Activated T-cell treated with anti-CD3 and anti-CD28 coated beads for 48 hours (primary cell): ENCODE data around the gene MPRIP.

Experiments
- DNase-seq: peaks from one replicate; pipeline ENCODE4 v3.0.0-alpha.2; 2020; ENCODE audit warnings: low read depth

The MPRIP gene

DNA sequence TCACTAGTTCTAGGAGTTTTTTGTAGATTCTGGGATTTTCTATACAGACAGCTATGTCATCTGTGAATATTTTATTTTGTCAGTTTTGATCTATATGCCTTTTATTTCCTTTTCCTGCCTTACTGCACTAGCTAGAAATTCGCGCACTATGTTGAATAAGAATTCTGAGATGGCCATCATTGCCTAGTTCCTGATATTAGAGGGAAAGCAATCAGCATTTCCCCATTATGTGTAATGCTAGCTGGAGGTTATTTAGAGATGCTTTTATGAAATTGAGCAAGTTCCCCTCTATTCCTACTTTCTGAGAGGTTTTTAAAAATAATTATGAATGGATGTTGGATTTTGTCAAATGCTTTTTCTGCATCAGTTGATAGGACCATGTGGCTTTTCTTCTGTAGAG is 23.8 kb downstream of the MPRIP start:
- no peak for DNase-seq

DNA sequence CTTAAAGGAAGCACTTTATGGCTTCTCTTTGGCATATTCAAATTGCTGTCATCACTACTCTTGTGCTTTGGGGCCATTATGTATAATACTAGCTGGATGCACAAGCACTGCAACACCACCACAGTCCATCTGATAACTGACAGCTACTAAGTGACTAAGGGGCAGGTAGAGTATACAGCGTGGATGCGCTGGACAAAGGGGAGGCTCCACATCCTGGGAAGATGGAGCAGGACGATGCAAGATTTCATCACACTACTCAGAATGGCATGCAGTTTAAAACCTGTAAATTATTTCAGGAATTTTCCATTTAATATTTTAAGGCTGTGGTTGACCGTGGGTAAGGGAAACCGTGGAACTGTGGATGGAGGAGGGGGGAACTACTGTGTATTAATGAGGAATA is 25.0 kb downstream of the MPRIP start:
- no peak for DNase-seq

DNA sequence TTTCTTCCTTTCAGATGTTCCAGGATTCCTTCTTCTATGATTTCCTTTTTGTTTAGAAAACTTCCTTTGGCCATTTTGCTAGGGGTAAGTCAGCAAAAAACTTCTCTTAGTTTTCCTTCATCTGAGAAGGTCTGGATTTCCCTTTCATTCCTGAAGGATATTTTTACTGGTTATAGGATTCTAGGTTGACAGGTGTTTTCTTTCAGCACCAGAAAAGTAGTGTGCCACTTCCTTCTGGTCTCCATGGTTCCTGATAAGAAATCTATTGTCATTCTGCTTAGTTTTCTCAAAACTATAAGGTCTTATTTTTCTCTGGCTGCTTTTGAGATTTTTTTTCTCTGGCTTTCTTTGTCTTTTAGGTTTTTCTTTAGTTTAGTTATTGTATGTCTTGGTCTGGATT is 27.6 kb downstream of the MPRIP start:
- no peak for DNase-seq

DNA sequence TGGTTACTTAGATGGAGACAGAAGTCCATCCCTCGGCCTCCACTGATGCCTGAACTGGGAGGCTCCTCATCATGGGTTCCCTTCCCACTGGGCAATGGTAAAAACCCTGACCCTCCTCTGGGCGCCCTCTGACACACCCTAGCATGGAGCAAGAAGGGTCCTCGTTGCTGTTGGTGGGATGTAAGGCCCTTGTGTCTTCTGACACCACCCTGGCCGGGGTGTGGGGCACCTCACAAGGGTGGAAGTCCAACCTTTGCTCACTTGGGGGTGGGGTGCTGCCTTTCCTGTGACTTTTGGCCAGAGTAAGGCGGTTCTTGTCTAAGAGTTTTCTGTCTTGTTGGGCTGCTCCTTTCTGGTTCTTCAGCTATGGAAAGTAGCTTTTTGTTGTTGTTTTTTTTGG is 28.7 kb downstream of the MPRIP start:
- DNase-seq: no peak

DNA sequence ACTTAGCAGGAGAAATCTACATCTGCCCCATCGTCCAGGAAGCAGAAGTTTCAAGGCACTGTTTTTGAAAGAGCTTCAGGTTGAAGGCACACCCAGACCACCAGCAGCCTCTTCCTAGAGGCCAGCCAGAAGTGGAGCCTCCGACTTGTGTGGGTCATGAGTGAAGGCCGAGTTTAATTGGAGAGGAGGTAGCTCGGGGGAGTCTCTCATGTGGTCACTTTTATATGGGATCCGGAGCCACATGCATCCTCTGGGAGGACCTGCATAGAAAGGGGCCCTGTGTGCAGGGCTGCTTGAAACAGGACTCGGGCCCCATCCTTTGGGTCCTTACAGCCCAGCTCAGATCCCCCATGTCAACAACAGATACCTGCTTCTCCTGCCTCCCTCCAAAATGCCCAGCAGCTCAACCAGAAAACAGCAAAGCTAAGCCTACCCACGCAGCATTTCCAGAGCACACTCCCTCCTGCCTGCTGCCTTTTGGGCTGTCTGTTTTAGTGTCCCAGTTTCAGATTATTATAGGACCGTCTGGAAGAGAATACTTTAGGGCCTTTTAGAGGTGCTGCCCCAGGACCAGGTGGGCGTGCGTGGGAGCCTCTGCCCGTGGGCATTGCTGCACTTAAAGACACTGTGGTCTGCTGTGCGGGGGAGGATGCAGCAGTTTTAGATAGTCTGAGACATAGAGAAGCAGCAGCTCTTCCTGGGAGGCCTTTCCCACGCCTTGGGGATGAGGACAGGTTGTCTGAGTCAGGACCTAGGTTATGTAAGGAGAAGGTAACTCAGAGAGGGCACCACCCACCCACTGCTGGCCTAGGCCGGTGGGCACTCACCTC is 29.5 kb downstream of the MPRIP start:
- no peak for DNase-seq

DNA sequence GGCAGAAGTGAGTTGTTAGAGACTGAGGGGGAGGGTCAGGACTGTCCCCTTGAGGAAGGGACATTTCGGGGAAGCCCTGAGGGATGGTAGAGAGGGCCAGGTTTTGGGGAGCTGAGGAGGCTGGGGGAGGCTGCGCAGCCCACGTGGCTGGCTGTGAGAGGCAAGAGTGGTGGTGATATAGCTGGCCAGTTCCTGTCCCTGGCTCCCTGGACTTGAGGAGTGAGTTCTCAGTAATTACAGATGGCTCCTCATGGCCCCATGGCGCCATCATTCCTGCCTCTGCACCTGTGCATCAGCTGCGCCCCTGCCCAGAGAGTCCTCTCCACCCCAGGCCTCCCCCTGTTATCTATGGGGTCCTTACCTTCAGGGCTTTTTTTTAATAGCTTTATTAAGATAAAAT is 30.3 kb downstream of the MPRIP start:
- no peak for DNase-seq

DNA sequence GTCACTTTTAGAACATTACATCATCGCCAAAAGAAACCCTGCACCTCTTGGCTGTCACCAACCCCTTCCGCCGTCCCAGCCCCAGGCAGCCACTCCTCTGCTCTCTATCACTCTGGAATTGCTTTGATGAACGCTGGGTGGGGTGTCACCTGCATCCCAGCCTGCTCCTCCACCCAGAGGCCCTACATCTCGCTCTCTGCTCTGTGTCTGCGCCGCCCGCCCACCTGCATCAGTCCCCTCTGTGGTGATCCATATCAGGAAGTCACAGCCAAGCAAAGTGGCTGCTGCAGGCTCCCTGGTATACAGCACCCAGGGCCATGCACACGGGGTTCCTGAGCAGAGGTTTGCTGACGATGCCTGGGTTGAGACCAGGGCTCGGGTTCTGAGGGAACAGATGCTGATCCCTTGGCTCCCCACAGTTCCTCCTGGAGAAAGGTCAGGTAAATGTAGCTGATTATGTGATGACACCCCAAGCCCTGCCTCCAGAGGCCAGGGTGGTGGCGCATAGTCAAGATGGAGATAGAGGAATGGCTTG is 30.8 kb downstream of the MPRIP start:
- DNase-seq: no peak

DNA sequence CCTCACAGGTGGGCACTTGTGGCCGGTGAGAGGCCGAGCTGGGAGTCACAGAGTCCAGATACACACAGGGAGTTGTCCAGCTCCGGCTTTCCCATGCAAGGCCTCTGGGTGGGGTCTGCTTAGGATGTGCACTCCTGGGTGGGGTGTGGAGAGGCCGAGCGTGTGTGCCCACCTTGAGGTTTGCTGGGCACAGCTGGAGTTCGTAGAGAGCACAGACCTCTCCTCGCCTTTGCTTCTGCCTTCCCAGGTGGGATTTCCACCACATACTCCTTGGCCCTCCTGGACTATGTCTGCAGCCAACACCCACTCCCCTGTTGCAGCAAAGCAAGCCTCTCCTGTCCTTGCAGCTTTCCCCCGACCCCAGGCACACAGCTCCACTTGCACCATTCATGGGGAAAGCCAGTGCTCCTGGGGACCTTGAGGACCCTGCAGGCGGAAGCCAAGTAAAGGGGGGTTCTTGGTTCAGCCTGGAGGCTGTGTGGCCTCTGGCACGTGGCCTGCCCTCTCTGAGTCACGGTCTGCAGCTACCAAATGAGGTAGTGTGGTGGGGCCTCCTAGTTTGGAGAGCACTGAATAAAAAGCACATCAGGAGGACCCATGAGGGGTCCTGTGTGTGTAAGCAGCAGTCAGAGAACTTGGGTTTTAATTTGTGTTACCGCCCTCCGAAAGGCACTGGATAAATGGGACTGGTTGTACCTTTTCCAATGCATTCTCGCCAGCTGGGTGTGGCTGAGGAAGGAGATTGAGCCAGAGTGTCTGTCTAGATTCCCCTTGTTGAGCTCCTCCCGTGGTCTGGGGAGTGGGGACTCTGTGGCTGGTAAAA is 31.5 kb downstream of the MPRIP start:
- no peak for DNase-seq

DNA sequence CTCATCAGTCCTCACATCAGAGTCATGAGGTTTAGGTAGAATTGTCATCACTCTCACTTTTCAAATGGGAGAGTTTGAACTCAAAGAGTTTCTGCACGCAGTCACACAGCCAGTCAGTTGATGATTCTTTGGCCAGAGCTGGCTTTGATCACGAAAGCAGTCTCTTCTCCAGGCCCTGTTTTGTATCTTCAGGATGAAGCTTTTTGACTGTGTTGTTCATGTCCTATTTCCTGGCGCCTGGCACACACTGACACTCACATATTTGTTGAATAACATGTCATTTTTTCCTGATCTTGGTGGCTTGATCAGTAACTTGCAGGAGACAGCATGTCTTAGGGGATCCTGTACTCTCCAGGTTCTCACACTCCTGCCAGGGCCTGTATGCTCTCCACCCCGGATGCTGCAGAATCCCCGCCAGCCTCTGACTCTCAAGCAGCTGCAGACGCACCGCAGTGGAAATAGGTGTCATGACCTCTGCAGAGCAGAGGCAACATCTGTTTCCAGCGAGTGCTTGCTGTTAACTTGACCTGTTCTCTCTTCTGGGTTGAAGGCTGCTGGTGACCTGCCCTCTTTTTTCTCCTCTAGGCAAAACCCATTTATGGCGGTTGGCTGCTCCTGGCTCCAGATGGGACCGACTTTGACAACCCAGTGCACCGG is 33.0 kb downstream of the MPRIP start:
- no peak for DNase-seq

DNA sequence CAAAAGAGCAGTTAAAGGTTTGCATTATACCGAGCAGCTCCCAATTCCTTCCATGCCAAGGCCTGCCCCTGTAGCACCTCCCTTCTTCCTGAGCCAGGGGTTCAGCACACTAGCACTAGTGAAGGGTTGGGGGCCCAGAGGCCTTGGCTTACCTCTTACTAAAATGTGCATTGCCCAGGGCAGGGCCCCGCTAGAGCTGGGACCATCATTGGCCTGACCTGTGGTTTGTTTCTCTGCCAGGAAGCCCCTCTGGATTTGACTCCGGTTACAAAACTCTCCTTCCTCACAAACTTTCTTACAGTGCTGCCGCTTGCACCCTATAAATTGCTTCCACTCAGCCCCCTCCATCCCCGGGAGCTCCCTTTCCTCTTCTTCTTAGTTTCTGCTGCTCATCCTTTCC is 33.8 kb downstream of the MPRIP start:
- DNase-seq: no peak

DNA sequence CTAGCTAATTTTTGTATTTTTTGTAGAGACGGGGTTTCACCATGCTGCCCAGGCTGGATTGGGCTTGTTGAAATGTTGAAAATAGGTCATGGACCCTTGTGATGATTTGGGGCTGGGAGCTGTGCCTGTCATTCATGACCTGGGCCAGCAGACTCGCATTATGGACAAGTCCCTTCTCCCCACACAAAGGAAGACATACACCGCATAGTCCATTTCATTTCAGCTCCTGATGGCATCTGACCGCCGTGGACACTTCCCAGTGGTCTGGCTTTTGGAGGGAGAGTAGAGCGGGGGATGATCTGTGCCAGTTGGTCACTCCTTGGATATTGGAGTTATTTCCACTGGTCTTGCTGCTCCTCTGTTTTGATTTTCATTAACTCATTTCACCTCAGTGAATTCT is 34.8 kb downstream of the MPRIP start:
- no peak for DNase-seq

DNA sequence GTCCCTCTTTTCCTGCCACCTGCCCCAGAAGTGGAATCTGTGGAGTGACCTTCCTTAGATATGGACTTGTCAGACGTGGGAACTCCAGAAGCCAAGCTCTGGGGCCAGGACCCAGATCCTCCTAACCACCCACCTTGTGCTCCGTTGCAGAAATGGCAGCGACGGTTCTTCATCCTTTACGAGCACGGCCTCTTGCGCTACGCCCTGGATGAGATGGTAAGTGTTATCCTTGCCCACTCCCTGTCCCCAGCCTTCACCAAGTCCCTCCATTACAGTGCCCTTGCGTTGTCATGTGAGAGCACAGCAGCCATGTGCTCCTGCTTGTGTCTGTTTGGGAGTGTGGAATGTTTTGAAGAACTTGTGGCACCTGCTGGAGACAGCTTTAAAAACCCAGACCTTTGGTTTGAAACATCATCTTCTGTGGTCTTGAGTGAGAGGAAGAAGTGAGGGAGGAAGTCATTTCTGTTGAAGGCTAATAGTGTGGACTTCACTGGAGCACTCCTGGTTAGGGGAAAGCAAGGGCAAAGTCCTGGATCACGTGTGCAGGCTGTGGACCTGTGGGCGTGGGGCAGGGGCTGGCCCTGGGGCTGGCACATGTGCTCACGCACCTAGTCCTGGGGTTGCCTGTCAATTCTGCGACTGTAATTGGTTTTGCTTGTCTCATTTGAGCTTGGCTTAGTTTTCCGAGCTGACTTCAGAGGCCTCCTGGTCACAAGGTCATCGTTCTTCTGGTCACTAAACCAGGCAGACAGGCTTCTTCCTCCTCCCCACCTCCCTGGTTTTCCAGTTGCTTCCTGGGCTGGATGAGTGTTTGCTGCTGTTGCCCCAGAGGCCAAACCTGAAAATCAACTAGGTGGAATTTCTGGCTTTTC is 35.8 kb downstream of the MPRIP start:
- DNase-seq: no peak

DNA sequence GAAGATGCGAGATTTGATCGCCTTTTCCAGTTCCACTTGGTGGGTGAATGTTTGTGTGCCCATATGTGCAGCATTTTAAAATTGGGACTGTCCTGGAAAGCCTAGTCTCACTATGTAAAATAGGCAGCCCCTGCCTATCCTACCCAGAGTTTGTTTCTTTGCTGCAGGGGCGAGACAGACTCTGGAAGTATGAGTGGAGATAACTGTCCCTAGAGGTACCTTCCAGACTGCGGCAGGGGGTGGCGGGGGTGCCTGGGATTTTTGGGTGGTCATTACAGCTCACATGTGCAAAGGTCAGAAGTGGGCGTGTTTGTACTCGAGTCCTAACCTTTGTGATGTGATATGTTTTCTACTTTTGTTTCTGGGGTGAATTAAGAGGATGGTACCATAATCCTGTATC is 36.6 kb downstream of the MPRIP start:
- no peak for DNase-seq

DNA sequence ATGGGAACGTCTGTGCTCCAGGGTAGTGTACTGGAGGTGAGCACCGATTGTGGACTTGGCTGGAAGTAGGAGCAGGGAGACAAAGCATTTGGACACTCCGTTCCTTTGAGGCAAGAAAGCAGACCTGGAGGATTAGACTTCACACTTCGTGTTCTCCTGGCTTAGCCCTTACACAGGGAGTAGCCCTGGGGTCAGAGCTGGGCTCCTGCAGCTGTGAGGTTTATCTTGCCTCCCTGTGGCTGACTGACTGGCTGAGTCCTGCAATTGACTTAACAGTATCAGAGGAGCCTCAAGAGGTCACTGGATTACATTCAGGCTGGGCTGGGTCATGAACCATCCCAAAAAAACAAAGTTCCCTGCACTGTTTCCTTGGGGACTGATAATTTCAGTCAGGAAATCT is 37.1 kb downstream of the MPRIP start:
- DNase-seq: no peak

DNA sequence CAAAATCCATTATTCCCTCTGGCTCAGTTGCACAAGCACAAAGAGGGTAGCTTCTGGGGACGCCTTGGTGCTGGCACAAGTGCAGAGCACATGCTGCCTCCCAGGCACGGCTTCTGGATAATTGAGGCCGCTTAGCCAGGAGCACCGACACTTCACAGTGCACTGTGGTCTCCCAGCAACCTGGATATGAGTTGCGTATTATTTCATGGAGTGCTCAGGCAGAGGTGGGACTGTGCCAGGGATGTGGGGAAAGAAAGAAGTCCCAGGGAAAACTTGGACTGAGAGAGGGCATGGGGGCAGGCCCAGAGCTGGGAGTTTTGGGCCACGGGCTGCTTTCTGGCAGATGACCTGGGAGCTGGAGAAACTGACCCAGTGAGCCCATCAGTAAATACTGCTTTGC is 37.5 kb downstream of the MPRIP start:
- DNase-seq: no peak

DNA sequence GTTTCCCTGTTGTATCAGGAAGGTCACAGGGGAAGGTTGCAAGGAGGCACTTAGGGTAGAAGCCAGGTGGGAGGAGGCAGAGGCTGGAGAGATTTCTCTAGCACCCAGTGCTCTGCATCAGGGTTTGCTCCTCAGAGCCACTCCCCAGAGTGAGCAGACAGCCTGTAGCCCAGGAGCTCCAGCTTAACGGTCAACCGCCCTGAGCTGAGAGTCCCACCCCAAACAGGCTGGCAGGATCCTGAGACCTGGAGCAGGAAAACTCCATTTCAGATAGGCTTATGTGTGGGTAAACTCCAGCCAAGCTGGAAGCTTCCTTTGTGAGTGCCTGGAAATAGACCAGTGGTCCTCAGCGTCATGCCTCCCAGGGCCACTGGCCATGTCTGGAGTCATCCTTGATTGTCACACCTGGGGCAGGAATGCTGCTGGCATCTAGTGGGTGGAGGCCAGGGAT is 37.9 kb downstream of the MPRIP start:
- DNase-seq: no peak

DNA sequence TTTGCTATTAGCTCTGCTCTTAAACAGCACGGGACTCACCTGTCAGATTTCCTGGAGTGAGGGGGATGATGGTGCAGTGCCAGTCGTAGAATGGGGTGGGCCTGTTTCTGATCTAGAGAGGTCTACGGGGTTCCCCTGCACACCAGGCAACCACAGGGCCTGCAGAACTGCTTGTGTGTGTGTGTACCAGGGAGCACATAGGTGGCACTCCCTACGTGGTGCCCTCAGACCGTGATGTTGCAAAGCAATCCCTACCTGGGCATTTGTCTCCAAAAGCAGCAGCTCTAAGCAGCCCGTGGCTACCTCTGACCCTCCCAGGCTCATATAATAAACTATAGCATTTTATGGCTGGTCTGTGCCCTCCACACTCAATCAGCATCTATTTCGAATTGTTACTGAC is 38.5 kb downstream of the MPRIP start:
- DNase-seq: no peak

DNA sequence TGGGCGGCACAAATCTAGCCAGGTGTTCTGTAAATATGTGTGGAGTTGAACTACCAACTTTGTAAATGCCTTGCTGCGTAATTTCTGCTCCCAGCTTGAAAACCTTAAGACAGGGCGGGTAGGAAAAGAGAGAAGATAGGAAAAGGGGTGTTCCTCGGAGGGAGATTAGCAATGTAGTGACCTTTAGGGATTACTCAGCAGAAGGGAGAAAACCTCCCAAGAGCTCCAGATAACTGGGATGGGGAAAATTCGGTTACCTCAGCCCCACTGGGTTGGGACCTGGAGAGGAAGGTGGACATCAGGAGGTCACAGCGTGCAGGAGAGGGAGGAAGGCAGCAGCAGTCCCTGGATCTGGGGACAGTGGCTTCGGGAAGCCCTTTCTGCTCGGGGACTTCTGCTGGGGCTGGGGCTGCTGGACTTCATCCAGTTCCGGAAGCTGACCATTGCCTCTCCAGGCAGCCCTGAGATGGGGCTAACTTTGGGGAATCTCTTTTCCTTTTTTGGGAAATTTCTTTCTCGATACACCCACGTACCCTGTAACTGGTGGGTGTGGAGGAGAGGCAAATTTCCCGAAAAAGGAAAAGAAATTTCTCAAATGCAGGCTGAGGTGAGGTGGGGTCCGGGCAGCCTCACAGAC is 39.2 kb downstream of the MPRIP start:
- no peak for DNase-seq

DNA sequence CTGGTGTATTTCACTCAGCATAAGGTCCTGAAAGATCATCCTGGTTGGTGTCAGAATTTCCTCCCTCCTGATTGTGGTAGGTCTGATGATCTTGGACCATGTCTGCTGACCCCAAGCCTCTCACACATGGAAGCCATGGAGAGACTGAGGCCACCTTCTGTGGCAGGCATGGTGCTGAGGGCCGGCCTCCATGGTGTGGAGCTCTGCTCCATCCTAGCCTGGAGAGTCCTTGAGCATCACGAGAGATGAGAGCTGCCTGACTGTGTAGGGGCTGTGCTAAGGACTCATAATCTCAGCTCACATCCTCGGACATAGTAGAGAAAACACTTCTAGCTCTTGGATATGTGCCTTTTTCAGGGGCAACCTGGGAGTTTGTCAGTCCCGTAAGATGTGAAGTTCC is 40.6 kb downstream of the MPRIP start:
- DNase-seq: no peak

DNA sequence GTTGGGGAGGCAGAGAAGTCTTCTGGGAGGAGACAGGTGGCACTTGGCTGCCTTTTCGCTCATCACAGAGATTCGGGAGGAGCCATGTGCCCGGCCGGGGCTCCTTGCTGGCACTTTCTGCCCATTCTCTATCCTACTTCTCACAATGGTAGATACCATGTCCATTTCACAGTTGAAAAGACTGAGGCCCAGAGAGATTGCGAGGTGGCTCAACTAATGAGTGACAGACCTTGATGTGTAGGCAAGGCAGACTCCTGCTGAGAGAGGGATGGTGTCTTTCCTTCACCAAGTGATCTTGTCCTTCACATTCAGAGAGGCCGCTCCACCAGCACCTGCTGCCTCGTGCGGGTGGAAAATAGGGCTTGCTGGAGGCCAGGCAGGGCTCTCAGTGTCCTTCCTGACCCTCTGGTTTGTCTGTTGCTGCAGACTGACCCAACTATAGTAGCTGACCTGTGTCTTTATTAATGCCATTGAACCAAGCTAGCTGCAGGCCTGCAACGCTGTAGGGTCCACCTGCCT is 42.1 kb downstream of the MPRIP start:
- no peak for DNase-seq

DNA sequence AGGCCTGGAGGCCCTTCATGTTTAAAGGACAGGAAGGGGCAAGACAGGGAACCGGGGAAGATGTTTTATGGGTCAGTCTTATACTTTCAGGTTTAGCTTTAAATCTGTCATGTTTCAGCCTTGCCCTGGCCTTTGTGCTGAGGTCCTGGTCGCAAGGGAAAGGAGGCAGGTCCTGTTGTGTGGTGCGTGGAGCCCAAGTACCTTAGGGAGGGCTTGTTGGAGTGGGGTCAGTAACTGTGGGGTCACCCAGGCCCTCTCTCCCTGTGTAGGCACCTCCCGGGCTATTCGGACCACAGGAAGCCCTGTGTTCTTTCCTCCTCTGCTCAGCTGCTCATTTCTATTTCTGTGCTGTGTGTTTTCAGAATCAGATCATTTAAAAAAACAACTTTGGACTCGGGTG is 42.7 kb downstream of the MPRIP start:
- DNase-seq: no peak
